H1 (cell line): ENCODE results near the gene IGF2R. TPM values are rescaled to one million over a fixed set of nuclear protein-coding genes. Genes with fewer than 3 reads are reported as not detected.
A peak's percentile ranks its signal among the peaks of the same experiment; 100 is the strongest.

Source experiments
- CTCF ChIA-PET: fragments of 300-600 bp; sonication (Branson Sonifier 250); formaldehyde crosslinking; loops from one replicate; lab custom pipeline; 2021; ENCODE audit not compliant: partially characterized antibody; lab: Charles Lee
- POLR2A ChIA-PET: fragments of 300-600 bp; sonication (Branson Sonifier 250); formaldehyde crosslinking; loops from one replicate; lab custom pipeline; 2021; ENCODE audit warnings: inconsistent platforms; ENCODE audit not compliant: partially characterized antibody; lab: Charles Lee
- DNase-seq, 2 experiments: peaks; one replicate each; pipeline versions ENCODE4 v3.0.0 to v3.0.0-alpha.2; 2010 to 2022; ENCODE audit warnings: low spot score in 2 of 2, low read depth in 1 of 2, mixed read lengths in 1 of 2
- FAIRE-seq: peaks from 2 replicates; lab custom pipeline; 2011; peaks lifted over from hg19 to GRCh38; lab: Jason Lieb, UNC
- H2AFZ ChIP-seq: 2 replicates; pipeline ENCODE4 v1.8.1; 2012; ENCODE audit warnings: low read length, inconsistent platforms
- H2AK5ac ChIP-seq: 2 replicates; pipeline ENCODE4 v1.6.1; 2013; ENCODE audit warnings: low read depth, low read length
- H2BK120ac ChIP-seq: replicated peaks from 2 replicates; pipeline ENCODE3; 2013; ENCODE audit warnings: low read depth, low read length, inconsistent platforms
- H2BK12ac ChIP-seq: 2 replicates; pipeline ENCODE4 v1.6.1; 2013; ENCODE audit warnings: low read depth, low read length
- H2BK15ac ChIP-seq: 2 replicates; pipeline ENCODE4 v1.6.1; 2013; ENCODE audit warnings: low read length
- H2BK20ac ChIP-seq: 2 replicates; pipeline ENCODE4 v1.6.1; 2013; ENCODE audit warnings: low read length
- H2BK5ac ChIP-seq: 2 replicates; pipeline ENCODE4 v1.6.1; 2013; ENCODE audit warnings: low read depth, low read length
- H3K14ac ChIP-seq: 2 replicates; pipeline ENCODE4 v1.6.1; 2013; ENCODE audit warnings: inconsistent platforms; ENCODE audit not compliant: insufficient read length
- H3K18ac ChIP-seq: 2 replicates; pipeline ENCODE4 v1.6.1; 2013; ENCODE audit warnings: low read length; ENCODE audit errors: extremely low read depth
- H3K23ac ChIP-seq: 2 replicates; pipeline ENCODE4 v1.6.1; 2013; ENCODE audit warnings: inconsistent platforms; ENCODE audit not compliant: insufficient read length
- H3K23me2 ChIP-seq: 2 replicates; pipeline ENCODE4 v1.6.1; 2013; ENCODE audit warnings: low read depth, low read length
- H3K27ac ChIP-seq: 2 replicates; pipeline ENCODE4 v1.6.1; 2011; ENCODE audit warnings: low read depth, low read length, inconsistent platforms
- H3K27me3 ChIP-seq, 4 experiments: replicated peaks in 1 of 4; 1 replicate in 1 of 4; 2 replicates in 3 of 4; pipeline versions ENCODE4 v1.6.1 to v1.8.1; 2011 to 2013; ENCODE audit warnings: low read length in 3 of 4, mild to moderate bottlenecking in 3 of 4, inconsistent platforms in 2 of 4, mixed read lengths in 2 of 4, moderate library complexity in 1 of 4; ENCODE audit not compliant: control insufficient read depth in 3 of 4, insufficient read depth in 3 of 4; ENCODE audit errors: extremely low read depth in 1 of 4
- H3K36me3 ChIP-seq, 4 experiments: 2 replicates each; pipeline versions ENCODE4 v1.6.1 to v1.8.1; 2011 to 2013; ENCODE audit warnings: mild to moderate bottlenecking in 4 of 4, low read length in 3 of 4, moderate library complexity in 2 of 4, control low read depth in 1 of 4, inconsistent platforms in 1 of 4; ENCODE audit not compliant: insufficient read depth in 4 of 4, control insufficient read depth in 2 of 4
- H3K4ac ChIP-seq: replicated peaks from 2 replicates; pipeline ENCODE3; 2013; ENCODE audit warnings: low read length, low read depth, mixed read lengths, inconsistent platforms; ENCODE audit not compliant: insufficient read length
- H3K4me1 ChIP-seq, 4 experiments: replicated peaks in 1 of 4; 1 replicate in 1 of 4; 2 replicates in 3 of 4; pipeline versions ENCODE4 v1.6.1 to v1.8.1; 2011 to 2013; ENCODE audit warnings: low read length in 3 of 4, inconsistent platforms in 2 of 4, mixed read lengths in 1 of 4; ENCODE audit not compliant: insufficient read depth in 4 of 4, control insufficient read depth in 3 of 4
- H3K4me2 ChIP-seq, 2 experiments: 2 replicates each; pipeline versions ENCODE4 v1.6.1 to v1.8.1; 2011 to 2013; ENCODE audit warnings: low read depth in 2 of 2, low read length in 2 of 2, control low read depth in 1 of 2, inconsistent platforms in 1 of 2, mild to moderate bottlenecking in 1 of 2; ENCODE audit not compliant: insufficient read depth in 1 of 2
- H3K4me3 ChIP-seq, 4 experiments: fragments of 200-600, 300-600 bp in 1 of 4; sonication (generic), shearing (Covaris generic), sonication (Bioruptor Twin) in 1 of 4; 2 replicates each; pipeline versions ENCODE4 v1.5.1 to v1.8.1; 2011 to 2016; ENCODE audit warnings: low read length in 4 of 4, low read depth in 3 of 4, control low read depth in 2 of 4, inconsistent platforms in 2 of 4, mild to moderate bottlenecking in 2 of 4, mixed read lengths in 1 of 4, moderate library complexity in 1 of 4; ENCODE audit not compliant: insufficient read depth in 2 of 4; ENCODE audit errors: extremely low read depth in 1 of 4
- H3K56ac ChIP-seq: replicated peaks from 2 replicates; pipeline ENCODE3; 2013; ENCODE audit warnings: low read depth, mild to moderate bottlenecking, mixed read lengths, low read length, inconsistent platforms; ENCODE audit not compliant: insufficient read length
- H3K79me1 ChIP-seq: 2 replicates; pipeline ENCODE4 v1.6.1; 2013; ENCODE audit warnings: low read depth, low read length, control low read depth
- H3K79me2 ChIP-seq, 2 experiments: 2 replicates each; pipeline versions ENCODE4 v1.6.1 to v1.8.1; 2012 to 2013; ENCODE audit warnings: low read length in 2 of 2, mild to moderate bottlenecking in 2 of 2, inconsistent platforms in 1 of 2; ENCODE audit not compliant: insufficient read depth in 2 of 2, control insufficient read depth in 1 of 2
- H3K9ac ChIP-seq, 4 experiments: replicated peaks in 1 of 4; 1 replicate in 1 of 4; 2 replicates in 3 of 4; pipeline versions ENCODE4 v1.6.1 to v1.8.1; 2011 to 2013; ENCODE audit warnings: low read depth in 3 of 4, low read length in 3 of 4, control low read depth in 2 of 4, mild to moderate bottlenecking in 2 of 4, moderate library complexity in 2 of 4, inconsistent platforms in 1 of 4; ENCODE audit errors: extremely low read depth in 1 of 4
- H3K9me3 ChIP-seq, 2 experiments: 2 replicates each; pipeline versions ENCODE4 v1.6.1 to v1.8.1; 2012 to 2013; ENCODE audit warnings: mild to moderate bottlenecking in 2 of 2, moderate library complexity in 2 of 2, control low read depth in 1 of 2, inconsistent platforms in 1 of 2, low read depth in 1 of 2, low read length in 1 of 2, mixed read lengths in 1 of 2; ENCODE audit not compliant: insufficient read depth in 2 of 2
- H4K20me1 ChIP-seq, 2 experiments: replicated peaks in 1 of 2; 2 replicates each; pipeline versions ENCODE3 to v1.8.1; 2011 to 2013; ENCODE audit warnings: inconsistent platforms in 2 of 2, low read length in 2 of 2, mild to moderate bottlenecking in 1 of 2; ENCODE audit not compliant: insufficient read depth in 2 of 2, control insufficient read depth in 1 of 2
- H4K5ac ChIP-seq: 2 replicates; pipeline ENCODE4 v1.6.1; 2013; ENCODE audit warnings: low read length, low read depth, mixed read lengths, inconsistent platforms; ENCODE audit not compliant: insufficient read length
- H4K8ac ChIP-seq: 2 replicates; pipeline ENCODE4 v1.8.0; 2013; ENCODE audit warnings: mild to moderate bottlenecking, moderate library complexity, low read length, inconsistent platforms; ENCODE audit not compliant: insufficient read depth; ENCODE audit errors: extremely low read depth
- H4K91ac ChIP-seq: replicated peaks from 2 replicates; pipeline ENCODE3; 2013; ENCODE audit warnings: low read length, mixed read lengths, inconsistent platforms; ENCODE audit not compliant: insufficient read length
- BCL11A ChIP-seq, 2 experiments: IDR thresholded peaks; one replicate each; pipeline ENCODE4 v1.6.1; 2011; ENCODE audit warnings: low read depth in 2 of 2, low read length in 2 of 2, mild to moderate bottlenecking in 2 of 2
- CEBPB ChIP-seq: IDR thresholded peaks from 2 replicates; pipeline ENCODE4 v1.6.1; 2012; ENCODE audit warnings: low read depth, low read length
- CREB1 ChIP-seq: IDR thresholded peaks from 2 replicates; pipeline ENCODE4 v1.6.1; 2012; ENCODE audit warnings: inconsistent platforms
- EGR1 ChIP-seq: IDR thresholded peaks from 2 replicates; pipeline ENCODE4 v1.6.1; 2011; ENCODE audit warnings: low read depth, low read length, borderline replicate concordance
- EP300 ChIP-seq, 2 experiments: IDR thresholded peaks; 1 replicate in 1 of 2; 2 replicates in 1 of 2; pipeline ENCODE4 v1.6.1; 2011 to 2012; ENCODE audit warnings: low read depth in 2 of 2, low read length in 2 of 2, mild to moderate bottlenecking in 2 of 2, borderline replicate concordance in 1 of 2, inconsistent platforms in 1 of 2, moderate library complexity in 1 of 2
- JUND ChIP-seq: IDR thresholded peaks from 2 replicates; pipeline ENCODE4 v1.6.1; 2011; ENCODE audit warnings: mild to moderate bottlenecking, improper control_type of control experiment, low read length
- KDM1A ChIP-seq: fragments of 200-600, 300-600 bp; sonication (generic); IDR thresholded peaks from 2 replicates; pipeline ENCODE4 v1.7.1; 2016; ENCODE audit warnings: mild to moderate bottlenecking, low read length, borderline replicate concordance
- NRF1 ChIP-seq: IDR thresholded peaks from 2 replicates; pipeline ENCODE4 v1.6.1; 2011; ENCODE audit warnings: mild to moderate bottlenecking, low read depth, low read length, improper control_type of control experiment
- RNF2 ChIP-seq: fragments of 200-900, 300-1000 bp; sonication (generic); IDR thresholded peaks from 2 replicates; pipeline ENCODE4 v1.7.1; 2016; ENCODE audit warnings: borderline replicate concordance, low read depth, mild to moderate bottlenecking, antibody characterized with exemption, low read length; ENCODE audit not compliant: poor library complexity, severe bottlenecking; ENCODE audit errors: missing control alignments
- WGBS, 2 experiments: shearing (Covaris generic) in 1 of 2; methylation state at CpG; one replicate each; pipeline versions ENCODE4 v1.1.6 to v1.1.7; 2013 to 2015; ENCODE audit warnings: low lambda C conversion rate in 2 of 2, mixed read lengths in 2 of 2, inconsistent platforms in 1 of 2, low coverage in 1 of 2, missing lambda C conversion rate in 1 of 2; ENCODE audit not compliant: insufficient replicate concordance in 2 of 2, insufficient coverage in 1 of 2, insufficient read length in 1 of 2; ENCODE audit errors: extremely low coverage in 1 of 2, missing lambda C conversion rate in 1 of 2; 5-methylcytosine and 5-hydroxymethylcytosine counted together
- polyA plus RNA-seq, 7 experiments: library from polyadenylated mRNA; depleted of rRNA in 3 of 7; stranded (reverse) in 5 of 7; unstranded in 2 of 7; fragments of >200 nt in 5 of 7; fragments of 200-250 nt in 2 of 7; gene quantifications; 1 replicate in 5 of 7; 2 replicates in 1 of 7; 4 replicates in 1 of 7; pipeline versions ENCODE4 v1.2.1 to v1.2.3, GENCODE V29; 2011 to 2013; ENCODE audit warnings: missing spikeins in 2 of 7, mixed read lengths in 2 of 7
- total RNA-seq: library from RNA; stranded (reverse); fragmentation: NEBNext Ultra II Directional; extraction: Animal tissue kit (Norgen Biotek cat#: 25700); gene quantifications from 2 replicates; pipeline ENCODE4 v1.2.1, GENCODE V29; 2021
- TF ChIP-seq, protein P1 (sequence below), 3 experiments: IDR thresholded peaks; 1 replicate in 2 of 3; 2 replicates in 1 of 3; pipeline versions ENCODE4 v1.5.1 to v1.6.1; 2011; ENCODE audit warnings: low read length in 3 of 3, mild to moderate bottlenecking in 3 of 3, inconsistent platforms in 2 of 3, low read depth in 1 of 3, moderate library complexity in 1 of 3; ENCODE audit not compliant: insufficient read depth in 1 of 3; ENCODE audit errors: control extremely low read depth in 1 of 3

The IGF2R gene
- total and polyA plus RNA-seq, 2 of the 8 experiments (the other 6 are each of a cell fraction or from before 2014, with no cell fraction given) = 20.6 to 74.1 TPM

DNA sequence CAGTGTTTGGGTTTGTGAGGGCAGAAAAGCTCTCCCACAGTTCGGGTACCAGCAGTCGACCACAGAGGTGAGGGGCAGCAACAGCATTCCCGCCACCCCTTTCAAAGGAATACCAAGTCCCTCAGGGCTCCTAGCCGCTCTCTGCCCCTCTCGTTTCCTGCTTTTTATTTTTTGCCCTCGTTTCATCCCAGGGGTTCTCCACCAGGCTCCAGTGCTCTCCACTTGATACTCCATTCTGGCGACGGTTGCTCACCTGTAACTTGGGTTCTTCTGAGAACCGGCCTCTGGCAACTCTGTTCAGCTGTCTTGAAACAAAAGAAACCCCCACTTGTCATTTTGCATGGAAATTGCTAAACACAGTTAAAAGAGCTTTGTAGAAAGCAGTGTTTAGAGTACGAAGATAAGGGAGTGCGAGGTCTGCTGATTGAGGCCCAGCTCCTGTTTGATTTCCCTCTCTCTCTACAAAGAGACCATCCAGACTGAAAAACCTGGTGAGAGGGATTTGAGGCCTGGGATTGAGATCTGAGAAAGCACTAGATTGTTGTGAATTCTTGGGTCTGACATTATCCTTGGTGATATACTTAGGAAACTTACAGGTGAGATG, 28.7 kb downstream of the IGF2R start:
- H2BK5ac ChIP-seq = peak overlapping the region; percentile 66
- no peak overlapping the region for H4K91ac ChIP-seq
- H4K8ac ChIP-seq = no peak overlapping the region
- 81% methylated on average over 11 of the region's 11 CpGs; no CpG with 5 or more reads in 1 of the 2 experiments for WGBS, 2 experiments
- no peaks in the 10 kb centered on the region for H3K23me2 ChIP-seq
- no peak overlapping the region for H3K4me2 ChIP-seq
- H3K56ac ChIP-seq = no peak overlapping the region
- H3K4ac ChIP-seq = no peak overlapping the region
- ChIA-PET CTCF (interaction anchor here (0.7 kb wide), 1 partner anchor 41 kb away, joined by 3 read pairs; no protein-coding TSS in a partner anchor), POLR2A (no interaction called here)
- H3K36me3 ChIP-seq = peaks cover 0 to 3% (median 1%) of the 10 kb centered on the region in 4 experiments; a peak in 1 of 8 replicates
- 0 out of 2 replicates have a peak overlapping the region, but pooled peaks have one; percentile 83 for H2AK5ac ChIP-seq
- H2BK12ac ChIP-seq = no peak overlapping the region; the same call in 1 of the 2 replicates
- FAIRE-seq (no peak), DNase-seq (no peak)
- H2BK20ac ChIP-seq = no peak overlapping the region
- no peak overlapping the region for H2BK15ac ChIP-seq
- peaks cover 18% of the 10 kb centered on the region for H3K79me1 ChIP-seq
- H3K27ac ChIP-seq = no peak overlapping the region
- H3K27me3 ChIP-seq = no peaks in the 10 kb centered on the region
- H3K9ac ChIP-seq = 0 out of 7 replicates have a peak overlapping the region, but pooled peaks of 1 of the 4 experiments have one; percentile 17
- H3K79me2 ChIP-seq = peaks cover 0 to 96% of the 10 kb centered on the region in 2 experiments
- no peak overlapping the region for H3K23ac ChIP-seq
- H3K9me3 ChIP-seq = no peaks in the 10 kb centered on the region
- no peak overlapping the region for H2AFZ ChIP-seq
- H2BK120ac ChIP-seq = no peak overlapping the region
- peaks cover 4 to 12% (median 6%) of the 10 kb centered on the region in 4 experiments; a peak in 6 of 7 replicates for H3K4me1 ChIP-seq
- peaks cover 1 to 16% of the 10 kb centered on the region in 2 experiments for H4K20me1 ChIP-seq
- H4K5ac ChIP-seq = no peak overlapping the region
- H3K14ac ChIP-seq = no peak overlapping the region
- no peak overlapping the region for H3K18ac ChIP-seq
- no peak overlapping the region for H3K4me3 ChIP-seq
- TF ChIP-seq NRF1 = no peak
- TF ChIP-seq, protein P1, sequence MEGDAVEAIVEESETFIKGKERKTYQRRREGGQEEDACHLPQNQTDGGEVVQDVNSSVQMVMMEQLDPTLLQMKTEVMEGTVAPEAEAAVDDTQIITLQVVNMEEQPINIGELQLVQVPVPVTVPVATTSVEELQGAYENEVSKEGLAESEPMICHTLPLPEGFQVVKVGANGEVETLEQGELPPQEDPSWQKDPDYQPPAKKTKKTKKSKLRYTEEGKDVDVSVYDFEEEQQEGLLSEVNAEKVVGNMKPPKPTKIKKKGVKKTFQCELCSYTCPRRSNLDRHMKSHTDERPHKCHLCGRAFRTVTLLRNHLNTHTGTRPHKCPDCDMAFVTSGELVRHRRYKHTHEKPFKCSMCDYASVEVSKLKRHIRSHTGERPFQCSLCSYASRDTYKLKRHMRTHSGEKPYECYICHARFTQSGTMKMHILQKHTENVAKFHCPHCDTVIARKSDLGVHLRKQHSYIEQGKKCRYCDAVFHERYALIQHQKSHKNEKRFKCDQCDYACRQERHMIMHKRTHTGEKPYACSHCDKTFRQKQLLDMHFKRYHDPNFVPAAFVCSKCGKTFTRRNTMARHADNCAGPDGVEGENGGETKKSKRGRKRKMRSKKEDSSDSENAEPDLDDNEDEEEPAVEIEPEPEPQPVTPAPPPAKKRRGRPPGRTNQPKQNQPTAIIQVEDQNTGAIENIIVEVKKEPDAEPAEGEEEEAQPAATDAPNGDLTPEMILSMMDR (IDR thresholded peaks at IDR 0.05; ENCODE audit: control extremely low read depth in 1 of 3, insufficient read depth in 1 of 3, low read depth in 1 of 3, low read length in 3 of 3) = no peak
- TF ChIP-seq RNF2 = no peak
- no peak for TF ChIP-seq EP300 (IDR thresholded peaks at IDR 0.05; ENCODE audit: borderline replicate concordance in 1 of 2, low read depth in 2 of 2, low read length in 2 of 2)
- TF ChIP-seq CEBPB = no peak
- no peak for TF ChIP-seq BCL11A (IDR thresholded peaks at IDR 0.05; ENCODE audit: low read depth in 2 of 2, low read length in 2 of 2)
- no peak for TF ChIP-seq JUND
- no peak for TF ChIP-seq KDM1A
- no peak for TF ChIP-seq CREB1
- TF ChIP-seq EGR1 = no peak
